Endothelial cell of hepatic sinusoid (primary cell): ENCODE data around the gene TACSTD2.
"Not testable (repeated sequence)": the region's sequence is repeated elsewhere in the genome, so short reads cannot be mapped to it uniquely, and the experiment has no call there.

Source experiments
- in situ Hi-C: cut with HindIII; loops from 2 replicates; pipeline ENCODE4 v1.10.0; 2017; ENCODE audit warnings: low sequenced_read_pairs

The TACSTD2 gene

DNA sequence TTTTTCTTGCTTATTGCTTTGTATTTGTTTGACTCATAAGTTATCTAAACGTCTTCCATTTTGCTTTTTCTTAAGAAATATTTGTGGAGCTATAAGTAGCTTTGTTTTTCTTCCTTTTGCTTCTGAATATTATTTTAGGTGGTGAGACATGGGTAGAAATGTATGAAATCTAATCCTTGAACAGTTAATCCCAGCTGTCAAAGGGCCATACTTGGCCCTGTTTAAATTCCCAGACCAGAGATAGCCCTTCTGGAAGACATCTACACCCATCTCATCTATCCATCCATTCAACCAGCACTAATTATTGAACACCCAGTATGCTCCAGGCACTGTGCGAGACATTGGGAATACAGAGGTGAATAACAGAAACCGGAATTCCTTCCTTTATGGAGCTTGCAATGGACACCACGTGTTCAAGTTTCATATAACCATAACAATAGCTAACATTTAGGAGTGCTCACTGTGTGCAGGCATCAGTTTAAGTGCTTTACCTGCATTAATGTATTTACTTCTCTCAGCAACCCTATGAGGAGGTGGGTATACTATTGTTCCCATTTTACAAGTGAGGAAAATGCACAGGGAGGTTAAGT, 8.7 kb downstream of the TACSTD2 start:
- in situ Hi-C loops: no loop called here

- in situ Hi-C loops: no loop called here
These were observed 10.7 kb downstream of the TACSTD2 start for GRCh38 chr1:58566339-58566738.

GRCh38 chr1:58563715-58564114, 13.3 kb downstream of the TACSTD2 start:
- in situ Hi-C loops: not testable (repeated sequence)

DNA sequence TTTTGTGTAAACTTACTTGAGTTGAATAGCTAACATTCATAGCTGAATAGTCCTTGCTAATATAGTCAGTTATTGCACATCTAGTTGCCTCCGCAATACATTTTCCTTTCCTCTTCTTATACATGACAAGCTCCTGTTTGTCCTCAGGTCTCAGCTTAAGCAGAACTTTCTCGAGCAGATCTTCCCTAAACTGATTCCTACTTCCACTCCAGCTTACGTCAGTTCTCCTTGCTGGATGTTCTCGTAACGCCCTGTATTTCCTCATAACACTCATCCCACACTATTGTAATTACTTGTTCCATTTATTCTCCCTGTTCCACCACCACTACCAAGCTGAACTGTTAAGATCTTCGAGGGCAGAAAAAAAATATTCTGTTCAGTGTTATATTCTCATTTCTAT, 15.4 kb downstream of the TACSTD2 start:
- in situ Hi-C loops: no loop called here

GRCh38 chr1:58555393-58555792, 21.7 kb downstream of the TACSTD2 start:
- in situ Hi-C loops: no loop called here

GRCh38 chr1:58551186-58552140, 25.6 kb downstream of the TACSTD2 start:
- in situ Hi-C loops: no loop called here

GRCh38 chr1:58549291-58549690, 27.8 kb downstream of the TACSTD2 start:
- in situ Hi-C loops: not testable (repeated sequence)

DNA sequence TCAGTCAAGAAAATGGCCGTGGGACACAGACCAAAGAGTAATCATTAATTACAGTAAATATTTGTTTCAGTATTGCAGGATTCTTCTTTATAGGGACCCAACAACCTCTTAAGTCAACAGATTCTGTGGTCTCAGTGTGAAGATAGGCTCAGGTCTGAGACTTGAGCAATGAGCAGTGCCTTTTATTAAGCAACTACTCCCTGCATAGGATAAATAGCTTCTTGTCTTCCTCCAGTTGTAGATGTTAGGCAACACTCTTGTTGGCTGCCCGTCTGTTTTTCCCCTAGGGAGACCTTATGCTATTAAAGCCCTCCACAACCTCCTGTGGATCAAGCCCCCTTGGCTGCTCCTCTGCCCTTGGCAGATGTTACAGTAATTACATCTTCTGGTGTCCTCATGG, 28.7 kb downstream of the TACSTD2 start:
- in situ Hi-C loops: no loop called here

- in situ Hi-C loops: no loop called here
These were observed 30.3 kb downstream of the TACSTD2 start, which contains the start of gene OMA1 for GRCh38 chr1:58546520-58547308. TSS of gene OMA1 (minus strand) at chr1:58546726. CDS start at chr1:58539294, 7,432 bp downstream.

GRCh38 chr1:58545591-58546519, 31.2 kb downstream of the TACSTD2 start:
- in situ Hi-C loops: no loop called here

DNA sequence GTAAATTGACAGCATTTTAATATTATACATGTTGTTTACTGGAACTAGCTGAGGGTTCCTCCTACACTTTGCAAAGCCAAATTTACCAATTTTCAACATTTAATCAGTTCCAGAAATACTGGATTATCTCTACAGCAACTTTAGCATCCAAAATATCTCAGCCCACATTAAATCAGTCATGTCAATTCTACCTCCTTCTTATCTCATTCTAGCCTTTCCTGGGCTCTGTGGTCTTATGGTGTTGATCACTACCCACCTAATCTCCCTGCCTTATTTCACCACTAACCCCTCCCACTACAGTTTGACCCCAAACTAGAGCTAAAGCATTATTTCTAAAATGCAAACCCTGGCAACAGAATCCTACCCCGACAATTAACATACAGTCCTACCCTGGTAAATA, 33.8 kb downstream of the TACSTD2 start:
- in situ Hi-C loops: no loop called here

DNA sequence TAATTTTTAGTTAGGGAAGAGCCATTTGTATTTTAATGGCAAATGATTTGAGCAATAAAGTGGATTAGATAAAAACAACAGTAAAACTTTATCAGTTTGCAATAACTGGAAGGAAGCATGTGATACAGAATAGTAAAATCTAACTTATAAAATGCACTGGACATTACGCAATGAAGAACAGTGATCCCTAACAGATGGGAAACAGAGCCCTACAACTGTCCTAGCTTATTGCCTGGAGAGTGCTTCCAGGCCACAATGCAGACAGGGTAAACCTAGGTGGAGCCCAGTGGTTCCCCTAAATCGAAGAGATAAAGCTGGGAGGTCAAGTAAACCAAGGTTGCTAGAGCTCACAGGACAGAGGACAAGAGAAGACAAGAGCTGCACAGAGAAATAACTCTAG, 37.5 kb downstream of the TACSTD2 start:
- in situ Hi-C loops: no loop called here

DNA sequence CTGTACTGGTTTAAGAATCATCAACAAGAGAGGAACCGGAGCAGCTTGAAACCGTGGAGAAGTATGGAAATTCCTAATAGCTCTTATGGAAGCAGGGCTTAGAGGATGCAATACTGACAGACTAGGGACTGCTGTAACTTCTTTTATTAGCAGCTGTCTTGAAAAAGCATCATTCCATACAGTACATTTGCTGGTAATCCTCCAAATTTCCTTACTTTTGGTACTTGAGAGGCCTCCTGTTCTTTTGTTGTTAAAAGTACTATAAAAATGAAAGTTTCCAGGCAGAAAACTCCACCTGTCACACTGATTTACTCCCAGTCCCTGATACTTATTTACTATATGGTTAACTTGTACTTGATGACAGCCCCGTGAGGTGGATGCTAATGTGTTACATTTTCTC, 38.2 kb downstream of the TACSTD2 start:
- in situ Hi-C loops: no loop called here

DNA sequence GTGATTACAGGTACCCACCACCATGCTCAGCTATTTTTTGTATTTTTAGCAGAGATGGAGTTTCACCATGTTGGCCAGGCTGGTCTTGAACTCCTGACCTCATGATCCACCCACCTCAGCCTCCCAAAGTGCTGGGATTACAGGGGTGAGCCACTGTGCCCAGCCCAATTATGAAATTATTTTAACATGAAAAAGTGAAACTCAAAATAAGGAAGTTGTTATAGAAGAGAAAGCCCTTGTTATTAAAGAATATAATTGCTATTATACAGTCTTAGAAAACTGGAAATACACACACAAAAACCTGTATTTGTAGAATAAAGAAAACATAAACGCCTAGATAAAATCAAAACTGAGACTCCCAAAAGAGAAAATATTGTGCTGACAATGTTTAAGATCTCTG, 45.2 kb downstream of the TACSTD2 start:
- in situ Hi-C loops: not testable (repeated sequence)

GRCh38 chr1:58529284-58529683, 47.8 kb downstream of the TACSTD2 start:
- in situ Hi-C loops: no loop called here

GRCh38 chr1:58528518-58528917, 48.5 kb downstream of the TACSTD2 start:
- in situ Hi-C loops: no loop called here
